Measurements from ENCODE around the gene SLC25A26.

Gene SLC25A26

GRCh38 chr3:66426135-66426534, 205.3 kb downstream of the SLC25A26 start:
- Mint-ChIP-seq H3K9me3 (peaks cover 16% of the 10 kb centered on the region), H3K4me3 (no peak overlapping the region), H3K27me3 (no peaks in the 10 kb centered on the region), H3K36me3 (ENCODE audit: low read depth) (peaks cover 50% of the 10 kb centered on the region), H3K27ac (no peak overlapping the region), H3K4me1 (ENCODE audit: low read depth) (peaks cover 46% of the 10 kb centered on the region)
- no peak for DNase-seq

- Mint-ChIP-seq H3K4me1 (ENCODE audit: low read depth) (peaks cover 48% of the 10 kb centered on the region), H3K4me3 (no peak overlapping the region), H3K36me3 (ENCODE audit: low read depth) (peaks cover 46% of the 10 kb centered on the region), H3K9me3 (peaks cover 12% of the 10 kb centered on the region), H3K27ac (no peak overlapping the region), H3K27me3 (no peaks in the 10 kb centered on the region)
- DNase-seq = no peak
Measured at GRCh38 chr3:66427352-66427751, 206.6 kb downstream of the SLC25A26 start.

- H3K4me3 Mint-ChIP-seq = no peak overlapping the region
- H3K27me3 Mint-ChIP-seq = no peaks in the 10 kb centered on the region
- H3K27ac Mint-ChIP-seq = no peak overlapping the region
- no peak for DNase-seq
- peaks cover 42% of the 10 kb centered on the region for H3K36me3 Mint-ChIP-seq (ENCODE audit: low read depth)
- peaks cover 48% of the 10 kb centered on the region for H3K4me1 Mint-ChIP-seq (ENCODE audit: low read depth)
- H3K9me3 Mint-ChIP-seq = peaks cover 6% of the 10 kb centered on the region
Measured at GRCh38 chr3:66427951-66428474, 207.2 kb downstream of the SLC25A26 start.

Data from activated T-cell treated with anti-CD3 and anti-CD28 coated beads, Interleukin-2, amount 50 U/mL, for 24 hours (primary cell).